Measurements from ENCODE around the gene MIA2. TPM values are rescaled to one million over a fixed set of nuclear protein-coding genes. Genes with fewer than 3 reads are reported as not detected.

Gene MIA2
- total and polyA plus RNA-seq, 9 donors, result 13.3 to 22.9 (median 16.8) TPM

DNA sequence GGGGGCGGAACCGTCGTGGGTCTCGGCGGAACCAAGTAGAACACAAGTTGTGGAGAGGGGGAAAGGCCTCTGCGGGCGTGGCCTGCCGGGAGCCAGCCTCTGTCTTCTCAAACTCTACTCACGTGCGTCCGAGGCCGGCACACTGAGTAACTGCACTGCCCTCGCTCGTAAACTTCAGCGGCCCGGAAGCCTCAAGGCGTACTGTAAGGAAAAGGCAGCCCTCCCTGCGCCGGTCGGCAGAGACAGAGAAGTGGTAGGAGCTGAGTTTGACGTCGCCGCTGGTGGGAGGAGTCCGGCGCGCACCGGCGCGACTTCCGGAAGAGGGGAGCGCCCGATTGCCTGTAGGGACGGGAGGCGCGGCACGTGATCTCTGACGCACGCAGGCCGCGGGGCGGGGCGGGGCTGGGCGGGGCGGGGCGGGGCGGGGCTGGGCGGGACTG is 198.5 kb downstream of the MIA2 start, which contains the start of gene FBXO33:
TSS of gene FBXO33 (minus strand) at position 255 of the 440 bp plus-strand sequence. CDS start 271 bp downstream, outside the sequence.
- Histone ChIP-seq H3K27me3 (ENCODE audit: control insufficient read depth, insufficient read depth, low read length) (no peaks in the 10 kb centered on the region), H3K4me1 (ENCODE audit: control insufficient read depth, insufficient read depth, low read length) (peaks cover 12% of the 10 kb centered on the region), H3K4me3 (ENCODE audit: low read length) (peak within 1 kb of the TSS; percentile 90), H3K27ac (ENCODE audit: low read length) (peak within 1 kb of the TSS; percentile 99), H3K36me3 (ENCODE audit: control insufficient read depth, insufficient read depth, low read length) (no peaks in the 10 kb centered on the region), H3K9me3 (replicated peaks; ENCODE audit: control insufficient read depth, low read depth, low read length) (no peaks in the 10 kb centered on the region)
- 0% methylated on average over 32 of the region's 47 CpGs for WGBS (ENCODE audit: insufficient coverage)
- DNase-seq, result peak; percentile 98

DNA sequence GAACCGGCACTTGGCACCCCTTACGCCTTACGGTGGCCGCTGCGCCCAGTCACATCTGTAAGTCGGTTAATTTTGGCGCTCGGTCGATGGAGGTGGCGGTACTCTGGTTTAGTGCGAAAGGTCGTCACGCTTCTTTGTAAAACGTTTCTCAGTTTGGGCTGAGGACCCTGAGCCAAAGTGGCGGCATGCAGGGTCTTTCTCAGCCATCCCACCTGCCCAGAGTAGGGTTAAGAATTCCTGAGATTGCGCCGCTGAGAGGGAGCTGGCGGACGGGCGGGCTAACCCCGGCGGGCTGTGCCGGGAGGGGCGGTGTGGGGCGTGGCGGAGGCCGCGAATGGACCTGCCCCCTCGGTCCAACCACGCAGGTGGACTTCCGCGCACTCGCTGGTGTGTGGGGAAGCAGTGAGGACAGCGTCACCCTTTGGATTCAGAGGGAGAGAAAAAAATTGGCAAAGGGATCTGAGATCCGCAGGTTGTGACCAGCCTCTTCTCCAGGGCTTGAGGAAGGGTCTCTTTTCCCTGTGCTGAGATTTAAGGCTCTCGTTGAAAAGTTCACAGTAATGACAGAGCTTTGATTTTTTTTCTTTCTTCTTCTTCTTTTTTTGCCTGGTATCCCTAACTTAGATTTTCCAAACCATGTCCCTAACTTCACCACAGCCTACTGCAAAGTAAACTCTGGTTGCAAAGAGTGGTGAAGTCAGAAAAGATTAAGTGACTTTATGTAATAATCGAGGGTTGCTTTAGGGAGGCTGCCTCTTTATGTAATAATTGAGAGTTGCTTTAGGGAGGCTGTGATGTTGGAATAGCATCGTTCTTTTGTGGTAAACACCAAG is 199.1 kb downstream of the MIA2 start:
- WGBS (ENCODE audit: insufficient coverage), result 0% methylated on average over 22 of the region's 38 CpGs
- Histone ChIP-seq H3K27ac (ENCODE audit: low read length) (peak overlapping the region; percentile 95), H3K27me3 (ENCODE audit: control insufficient read depth, insufficient read depth, low read length) (no peaks in the 10 kb centered on the region), H3K9me3 (replicated peaks; ENCODE audit: control insufficient read depth, low read depth, low read length) (no peaks in the 10 kb centered on the region), H3K4me1 (ENCODE audit: control insufficient read depth, insufficient read depth, low read length) (peaks cover 12% of the 10 kb centered on the region), H3K4me3 (ENCODE audit: low read length) (peak overlapping the region; percentile 76), H3K36me3 (ENCODE audit: control insufficient read depth, insufficient read depth, low read length) (no peaks in the 10 kb centered on the region)
- DNase-seq, result peak; percentile 92

DNA sequence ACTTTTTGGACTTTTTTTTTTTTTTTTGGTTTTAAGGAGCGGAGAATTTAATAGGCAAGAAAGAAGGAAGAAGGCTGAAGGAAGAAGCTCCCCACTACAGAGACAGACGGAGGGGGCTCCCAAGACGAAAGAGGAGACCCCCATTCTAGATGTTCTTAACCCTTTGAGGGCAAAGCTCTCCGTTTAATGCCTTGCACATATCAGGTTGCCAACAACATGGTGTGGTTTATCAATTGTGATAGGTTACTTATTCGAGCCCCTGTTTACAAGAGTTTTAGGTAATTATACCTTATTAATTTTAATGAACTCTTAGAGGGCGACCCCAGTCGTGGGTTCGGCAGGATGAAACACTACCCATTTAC is 199.7 kb downstream of the MIA2 start:
- H3K27me3 ChIP-seq (ENCODE audit: control insufficient read depth, insufficient read depth, low read length), result no peaks in the 10 kb centered on the region
- peaks cover 12% of the 10 kb centered on the region for H3K4me1 ChIP-seq (ENCODE audit: control insufficient read depth, insufficient read depth, low read length)
- DNase-seq, result no peak
- no peaks in the 10 kb centered on the region for H3K36me3 ChIP-seq (ENCODE audit: control insufficient read depth, insufficient read depth, low read length)
- H3K4me3 ChIP-seq (ENCODE audit: low read length), result peak overlapping the region; percentile 76
- WGBS (ENCODE audit: insufficient coverage), result no CpG with 5 or more reads among the region's 8 CpGs
- peak overlapping the region; percentile 95 for H3K27ac ChIP-seq (ENCODE audit: low read length)
- no peaks in the 10 kb centered on the region for H3K9me3 ChIP-seq (replicated peaks; ENCODE audit: control insufficient read depth, low read depth, low read length)

DNA sequence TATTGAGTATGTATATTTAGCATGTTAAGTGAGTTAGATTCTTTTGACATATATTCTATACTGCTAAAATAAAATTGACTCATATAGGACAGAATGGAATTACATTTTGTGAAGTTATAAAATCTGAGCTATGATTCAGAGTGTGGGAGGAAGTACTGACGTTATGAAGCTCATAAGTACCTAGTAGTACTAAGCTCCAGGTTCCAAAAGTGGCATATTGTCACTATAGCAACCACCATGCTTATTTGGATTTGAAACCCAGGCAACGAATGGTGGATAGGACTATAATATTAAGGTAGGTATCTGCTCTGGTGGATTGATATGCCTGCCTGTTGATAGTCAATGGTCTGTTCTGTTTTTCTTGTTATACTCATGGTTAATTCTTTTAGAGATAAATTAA is 200.7 kb downstream of the MIA2 start:
- WGBS (ENCODE audit: insufficient coverage), result no CpG with 5 or more reads among the region's 2 CpGs
- DNase-seq, result no peak

DNA sequence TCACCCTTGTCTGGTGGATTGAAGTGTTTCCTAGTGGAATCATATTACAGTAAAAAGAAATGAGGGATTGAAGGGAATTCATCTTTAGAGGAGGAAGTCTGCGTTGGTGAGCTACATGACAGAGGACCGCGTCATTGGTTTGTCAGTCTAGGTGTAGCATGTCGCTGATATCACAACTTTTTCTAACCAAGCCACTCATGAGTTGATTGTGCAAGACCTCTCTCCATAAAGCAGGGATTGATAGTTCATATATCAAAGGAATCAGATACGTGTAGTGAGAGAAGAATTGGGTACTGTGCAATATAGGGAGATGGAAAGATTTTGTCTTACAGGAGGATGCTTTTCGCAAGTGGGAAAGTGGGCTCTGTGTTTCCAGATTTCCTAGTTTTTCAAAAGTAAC is 201.5 kb downstream of the MIA2 start:
- Histone ChIP-seq H3K4me1 (ENCODE audit: control insufficient read depth, insufficient read depth, low read length) (peaks cover 12% of the 10 kb centered on the region), H3K4me3 (ENCODE audit: low read length) (no peak overlapping the region), H3K27me3 (ENCODE audit: control insufficient read depth, insufficient read depth, low read length) (no peaks in the 10 kb centered on the region), H3K36me3 (ENCODE audit: control insufficient read depth, insufficient read depth, low read length) (no peaks in the 10 kb centered on the region), H3K9me3 (replicated peaks; ENCODE audit: control insufficient read depth, low read depth, low read length) (no peaks in the 10 kb centered on the region), H3K27ac (ENCODE audit: low read length) (no peak overlapping the region)
- 60% methylated on average over 1 of the region's 6 CpGs for WGBS (ENCODE audit: insufficient coverage)
- DNase-seq, result no peak

More for the DNA sequence above, 200.7 kb downstream of the MIA2 start:
- H3K4me1 ChIP-seq (ENCODE audit: control insufficient read depth, insufficient read depth, low read length), result peaks cover 12% of the 10 kb centered on the region
- H3K4me3 ChIP-seq (ENCODE audit: low read length), result no peak overlapping the region
- H3K27ac ChIP-seq (ENCODE audit: low read length), result no peak overlapping the region
- no peaks in the 10 kb centered on the region for H3K27me3 ChIP-seq (ENCODE audit: control insufficient read depth, insufficient read depth, low read length)
- H3K36me3 ChIP-seq (ENCODE audit: control insufficient read depth, insufficient read depth, low read length), result no peaks in the 10 kb centered on the region
- H3K9me3 ChIP-seq (replicated peaks; ENCODE audit: control insufficient read depth, low read depth, low read length), result no peaks in the 10 kb centered on the region

Other genes with a start within 250 kb of the MIA2 start
- 156 TPM for gene SEC23A, start 130.7 kb upstream of the MIA2 start, total RNA-seq
- gene SEC23A, start 130.7 kb upstream of the MIA2 start, polyA plus RNA-seq (ENCODE audit: insufficient read depth in 1 of 8, insufficient read length in 8 of 8, low replicate concordance in 1 of 8), result 10 to 100 TPM; 56.0 to 100.0 (median 81.4) TPM
- 29.0 TPM for gene GEMIN2, start 119.6 kb upstream of the MIA2 start, total RNA-seq
- gene GEMIN2, start 119.6 kb upstream of the MIA2 start, polyA plus RNA-seq (ENCODE audit: insufficient read depth in 1 of 8, insufficient read length in 8 of 8, low replicate concordance in 1 of 8), result 10 to 100 TPM; 16.0 to 21.5 (median 17.7) TPM
- 20.4 TPM for gene TRAPPC6B, start 63.6 kb upstream of the MIA2 start, total RNA-seq
- gene TRAPPC6B, start 63.6 kb upstream of the MIA2 start, polyA plus RNA-seq (ENCODE audit: insufficient read depth in 1 of 8, insufficient read length in 8 of 8, low replicate concordance in 1 of 8), result 10 to 100 TPM; 18.0 to 21.9 (median 20.4) TPM
- 24.8 TPM for gene PNN, start 58.7 kb upstream of the MIA2 start, total RNA-seq
- 10 to 100 TPM; 69.0 to 99.7 (median 78.2) TPM for gene PNN, start 58.7 kb upstream of the MIA2 start, polyA plus RNA-seq (ENCODE audit: insufficient read depth in 1 of 8, insufficient read length in 8 of 8, low replicate concordance in 1 of 8)
- 6.2 TPM for gene FBXO33, start 198.5 kb downstream of the MIA2 start, total RNA-seq
- gene FBXO33, start 198.5 kb downstream of the MIA2 start, polyA plus RNA-seq (ENCODE audit: insufficient read depth in 1 of 8, insufficient read length in 8 of 8, low replicate concordance in 1 of 8), result 1 to 10 TPM; 3.6 to 4.9 (median 4.5) TPM

Measured in muscle of leg (tissue), 11 donors.